NB4 (cell line): ENCODE measurements around the gene PA2G4.

Experiments
- DNase-seq: peaks from one replicate; pipeline ENCODE4 v3.0.0; 2010; ENCODE audit warnings: low read depth
- H3K4me3 ChIP-seq: one replicate; pipeline ENCODE4 v1.5.1; 2011; ENCODE audit warnings: mild to moderate bottlenecking, low read depth, low read length, moderate library complexity
- CTCF ChIP-seq: IDR thresholded peaks from one replicate; pipeline ENCODE4 v1.5.1; 2012; ENCODE audit warnings: low read depth, low read length
- MAX ChIP-seq: IDR thresholded peaks from 2 replicates; pipeline ENCODE4 v1.6.1; 2011; ENCODE audit warnings: low read depth, low read length
- MYC ChIP-seq: IDR thresholded peaks from 2 replicates; pipeline ENCODE4 v1.6.1; 2011; ENCODE audit warnings: low read depth, low read length
- POLR2A ChIP-seq: IDR thresholded peaks from 2 replicates; pipeline ENCODE4 v1.6.1; 2011; ENCODE audit warnings: mild to moderate bottlenecking; ENCODE audit not compliant: insufficient read length; ENCODE audit errors: extremely low read depth

PA2G4 gene

GRCh38 chr12:56120158-56120846 lies 15.9 kb downstream of the PA2G4 start:
- DNase-seq, result no peak
- peak overlapping the region; percentile 71 for H3K4me3 ChIP-seq
- TF ChIP-seq MYC (no peak), POLR2A (no peak), MAX (no peak), CTCF (no peak)

- no peak for TF ChIP-seq MAX
- TF ChIP-seq MYC, result no peak
- no peak for TF ChIP-seq CTCF
- TF ChIP-seq POLR2A, result no peak
- no peak overlapping the region for H3K4me3 ChIP-seq
- DNase-seq, result no peak
Measured at GRCh38 chr12:56121204-56121870, 17.0 kb downstream of the PA2G4 start.

GRCh38 chr12:56122637-56123036 lies 18.3 kb downstream of the PA2G4 start:
- H3K4me3 ChIP-seq, result no peak overlapping the region
- DNase-seq, result no peak
- TF ChIP-seq MAX, result no peak
- TF ChIP-seq POLR2A, result no peak
- TF ChIP-seq CTCF, result no peak
- no peak for TF ChIP-seq MYC

GRCh38 chr12:56124133-56124532 lies 19.8 kb downstream of the PA2G4 start:
- H3K4me3 ChIP-seq, result no peak overlapping the region
- no peak for DNase-seq
- TF ChIP-seq POLR2A, result no peak
- no peak for TF ChIP-seq MAX
- no peak for TF ChIP-seq MYC
- no peak for TF ChIP-seq CTCF

GRCh38 chr12:56126732-56127239 lies 22.4 kb downstream of the PA2G4 start:
- TF ChIP-seq CTCF (no peak), MYC (no peak), POLR2A (no peak), MAX (no peak)
- H3K4me3 ChIP-seq, result peak overlapping the region; percentile 59
- DNase-seq, result peak; percentile 83
